HG02973 (cell line): ENCODE measurements around the gene ASTN2.
"Not testable (repeated sequence)": the region's sequence is repeated elsewhere in the genome, so short reads cannot be mapped to it uniquely, and the experiment has no call there.

Experiments used
- ATAC-seq: cut with Tn5 transposase; IDR thresholded peaks from one replicate; pipeline ENCODE4 v1.9.1; 2021; ENCODE audit warnings: moderate library complexity; ENCODE audit not compliant: unreplicated experiment

ASTN2 gene

DNA sequence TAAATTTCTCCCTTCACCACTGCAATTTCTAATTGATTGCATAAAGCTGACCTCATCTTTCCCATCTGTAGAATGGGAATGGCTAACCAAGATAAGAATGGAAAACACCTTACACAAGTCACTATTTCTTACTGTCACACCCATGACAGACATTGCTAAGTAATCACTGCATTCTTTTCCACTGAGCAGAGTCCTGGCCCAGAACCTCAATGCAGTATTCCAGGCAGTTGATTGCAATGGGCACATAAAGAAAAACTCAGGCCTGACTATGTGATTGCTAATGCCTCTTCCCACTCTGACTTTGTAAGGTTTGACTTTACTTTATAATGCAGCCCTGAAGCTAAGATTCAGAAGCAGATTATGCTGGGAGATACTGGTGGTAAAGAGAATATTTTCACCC, 698.4 kb downstream of the ASTN2 start:
- ATAC-seq: no peak

GRCh38 chr9:116715751-116716150, 699.1 kb downstream of the ASTN2 start:
- ATAC-seq: no peak

- no peak for ATAC-seq
Measured at GRCh38 chr9:116713271-116713670, 701.6 kb downstream of the ASTN2 start.

- no peak for ATAC-seq
Measured at GRCh38 chr9:116712781-116713180, 702.1 kb downstream of the ASTN2 start.

DNA sequence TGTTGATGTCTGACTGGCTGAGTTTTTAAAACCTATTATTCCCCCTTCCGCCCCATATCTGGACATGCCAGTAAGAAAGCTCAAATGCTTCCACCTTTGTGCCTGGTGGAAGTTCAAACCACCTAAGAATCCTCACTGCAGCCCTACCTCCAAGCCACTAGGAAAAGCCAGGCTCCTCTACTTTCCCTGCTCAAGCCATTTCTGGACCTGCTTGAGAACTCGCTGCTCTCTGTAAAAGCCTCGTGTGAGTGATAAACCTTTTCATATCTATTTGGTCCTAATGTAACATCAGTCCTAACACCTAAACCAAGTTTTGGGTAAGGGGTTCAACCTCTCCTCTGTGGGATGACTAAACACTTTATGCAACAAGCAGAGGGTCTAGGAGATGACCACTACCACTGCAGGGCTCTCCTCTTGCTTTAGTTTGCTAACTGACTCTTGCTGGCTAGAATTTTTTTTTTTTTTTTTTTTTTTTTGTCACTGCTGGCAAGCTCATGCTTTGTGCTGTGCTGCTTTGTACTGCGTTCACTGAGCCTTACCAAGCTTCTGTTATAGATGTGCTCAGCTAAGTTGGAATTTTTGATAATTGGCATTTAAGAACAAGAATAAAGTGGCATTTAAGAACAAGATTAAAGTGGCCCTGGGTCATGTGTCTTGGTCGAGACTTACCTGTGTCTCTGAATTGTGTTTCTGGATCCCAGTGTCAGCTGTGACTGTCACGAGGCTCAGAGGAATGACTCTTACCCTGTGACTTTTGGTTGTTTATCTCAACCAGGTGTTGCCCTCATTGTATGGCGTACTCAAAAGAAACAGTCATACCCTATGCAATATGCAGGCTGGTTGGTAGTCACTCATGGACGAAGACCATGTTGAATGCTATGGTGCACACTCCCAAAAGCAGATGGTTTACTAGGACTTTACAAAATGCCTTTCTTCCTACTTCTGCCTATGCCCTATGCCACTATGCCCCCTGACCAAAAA, 708.3 kb downstream of the ASTN2 start:
- ATAC-seq: no peak

DNA sequence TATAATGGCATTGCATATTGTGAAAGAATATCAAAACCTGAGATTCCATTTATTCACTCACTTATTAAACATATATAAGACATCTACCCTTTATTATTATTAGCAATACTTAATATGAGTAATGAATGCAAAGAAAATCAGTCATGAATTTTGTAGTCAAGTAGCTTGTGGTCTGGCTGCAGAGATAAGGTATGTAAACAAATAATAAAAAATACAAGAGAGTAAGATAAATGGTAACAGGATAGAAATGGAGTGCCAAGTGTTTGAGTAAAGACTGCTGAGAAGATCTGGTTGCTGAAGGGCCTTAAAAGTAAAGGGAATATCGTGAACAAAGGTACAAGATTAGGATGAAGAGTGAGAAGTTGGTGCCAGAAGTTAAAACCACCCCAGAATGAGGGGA, 709.3 kb downstream of the ASTN2 start:
- ATAC-seq: no peak

- no peak for ATAC-seq
Measured at GRCh38 chr9:116704470-116704869, 710.4 kb downstream of the ASTN2 start.

DNA sequence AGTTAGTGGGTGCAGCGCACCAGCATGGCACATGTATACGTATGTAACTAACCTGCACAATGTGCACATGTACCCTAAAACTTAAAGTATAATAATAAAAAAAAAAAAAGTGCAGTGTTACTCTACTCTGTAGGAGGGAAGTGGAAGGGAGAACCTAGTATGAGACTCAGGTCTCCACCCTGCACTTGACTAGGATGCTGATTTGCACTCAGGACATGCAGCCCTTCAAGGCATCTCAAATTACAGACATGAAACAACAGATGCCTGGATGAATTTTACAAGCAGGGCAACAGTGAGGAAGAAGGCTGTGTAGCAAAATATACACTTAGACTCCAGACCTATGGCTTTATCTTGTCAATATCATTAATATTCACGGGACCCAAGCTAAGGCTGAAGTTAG, 711.2 kb downstream of the ASTN2 start:
- no peak for ATAC-seq

DNA sequence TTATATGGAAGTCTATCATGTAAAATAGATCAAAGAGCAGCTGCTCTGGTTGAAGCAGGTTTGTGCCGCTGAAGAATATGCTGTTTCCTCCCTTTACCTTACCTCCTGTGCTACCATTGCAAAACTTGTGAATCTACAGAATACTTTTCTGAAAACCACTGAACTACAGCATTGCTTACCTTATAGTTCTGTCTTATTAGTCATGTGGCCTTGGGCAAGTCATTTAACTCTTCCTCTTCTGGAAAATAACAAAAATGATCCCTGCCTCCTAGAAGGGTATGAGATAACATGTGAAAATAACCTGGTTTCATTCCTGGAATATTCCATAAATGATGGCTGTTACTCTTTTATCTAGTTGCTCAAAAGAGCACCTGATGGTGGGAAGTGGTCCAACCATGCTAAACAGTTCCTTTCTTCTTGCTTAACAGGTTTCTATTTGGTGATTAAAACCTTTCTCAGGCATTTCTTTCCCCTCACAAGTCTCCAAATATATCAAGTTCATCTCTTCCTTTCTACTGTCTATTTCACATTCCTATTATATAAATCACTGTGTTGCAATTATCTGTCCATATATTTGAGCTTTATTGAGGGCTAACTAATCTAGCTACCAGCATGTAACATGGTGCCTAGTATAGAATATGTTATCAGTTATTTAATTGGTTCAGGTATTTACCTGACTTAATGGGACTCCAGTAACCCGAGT, 712.8 kb downstream of the ASTN2 start:
- no peak for ATAC-seq

DNA sequence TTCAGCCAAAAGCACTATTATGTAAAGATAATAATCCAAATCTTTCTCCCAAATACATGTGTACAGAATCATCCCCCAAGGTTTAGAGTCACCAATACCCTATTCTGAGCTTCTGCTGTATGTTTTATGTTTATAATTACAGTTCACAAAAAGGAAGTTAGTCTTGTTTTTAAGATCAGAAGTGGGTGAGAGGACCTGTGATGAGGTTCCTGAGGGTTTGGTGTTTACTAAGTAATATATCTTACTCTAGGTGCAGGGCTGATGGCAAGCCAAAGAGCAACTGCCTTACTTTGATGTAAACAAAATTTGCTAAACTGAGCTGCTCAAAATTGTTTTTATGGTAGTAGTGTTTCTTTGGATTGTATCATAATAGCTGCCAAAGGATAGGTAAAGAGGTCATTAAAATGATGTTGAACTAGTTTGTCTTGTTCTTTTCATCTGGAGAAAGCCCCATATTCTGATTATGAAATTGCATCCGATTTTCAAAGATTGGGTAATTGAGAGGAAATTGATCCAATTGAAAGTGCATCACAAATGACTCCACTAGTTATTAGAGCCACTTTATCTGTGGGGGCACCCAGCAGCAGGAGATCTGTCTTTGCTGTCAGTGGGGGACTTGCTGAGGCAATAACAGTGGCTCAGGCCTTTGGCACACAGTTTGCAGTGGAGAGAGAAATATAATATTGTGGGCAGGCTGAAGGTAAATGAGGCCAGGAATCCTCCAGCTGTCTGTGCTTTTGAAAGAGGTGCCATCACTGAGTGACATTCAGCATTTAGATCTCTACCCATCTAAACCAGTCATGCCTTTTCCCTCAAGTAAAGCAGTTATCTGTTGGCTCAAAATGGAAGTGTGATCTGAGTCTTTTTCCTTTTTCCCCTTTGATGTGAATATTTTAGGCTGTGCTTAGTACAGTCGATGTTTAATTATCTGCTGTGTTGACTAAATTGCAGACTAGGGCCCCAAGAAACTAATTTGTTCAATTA, 713.7 kb downstream of the ASTN2 start:
- ATAC-seq: no peak

GRCh38 chr9:116700279-116700678, 714.6 kb downstream of the ASTN2 start:
- no peak for ATAC-seq

DNA sequence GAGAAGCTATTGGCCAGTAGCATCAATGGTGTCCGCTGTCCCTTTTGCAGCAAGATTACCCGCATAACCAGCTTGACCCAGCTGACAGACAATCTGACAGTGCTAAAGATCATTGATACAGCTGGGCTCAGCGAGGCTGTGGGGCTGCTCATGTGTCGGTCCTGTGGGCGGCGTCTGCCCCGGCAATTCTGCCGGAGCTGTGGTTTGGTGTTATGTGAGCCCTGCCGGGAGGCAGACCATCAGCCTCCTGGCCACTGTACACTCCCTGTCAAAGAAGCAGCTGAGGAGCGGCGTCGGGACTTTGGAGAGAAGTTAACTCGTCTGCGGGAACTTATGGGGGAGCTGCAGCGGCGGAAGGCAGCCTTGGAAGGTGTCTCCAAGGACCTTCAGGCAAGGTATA, 717.0 kb downstream of the ASTN2 start:
- ATAC-seq: no peak

GRCh38 chr9:116697362-116697761, 717.5 kb downstream of the ASTN2 start:
- ATAC-seq: no peak

DNA sequence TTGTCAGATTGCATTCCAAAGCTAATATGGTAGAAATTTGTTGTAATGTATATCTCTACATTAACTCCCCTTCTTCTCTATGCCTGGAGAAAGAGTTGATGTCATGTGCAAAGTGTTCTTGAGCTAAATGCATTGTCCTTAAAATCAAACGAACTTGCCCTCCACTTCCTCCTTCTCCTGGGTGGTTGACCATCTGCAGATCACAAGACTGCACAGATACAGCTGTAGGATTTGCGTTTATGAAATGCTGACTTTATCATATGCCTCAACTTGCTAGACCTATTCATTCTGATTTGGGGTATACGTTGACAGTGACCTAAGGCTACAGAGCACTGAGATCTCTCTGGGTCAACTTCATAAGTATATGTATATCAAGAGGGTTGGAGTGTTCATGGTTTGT, 719.4 kb downstream of the ASTN2 start:
- no peak for ATAC-seq

DNA sequence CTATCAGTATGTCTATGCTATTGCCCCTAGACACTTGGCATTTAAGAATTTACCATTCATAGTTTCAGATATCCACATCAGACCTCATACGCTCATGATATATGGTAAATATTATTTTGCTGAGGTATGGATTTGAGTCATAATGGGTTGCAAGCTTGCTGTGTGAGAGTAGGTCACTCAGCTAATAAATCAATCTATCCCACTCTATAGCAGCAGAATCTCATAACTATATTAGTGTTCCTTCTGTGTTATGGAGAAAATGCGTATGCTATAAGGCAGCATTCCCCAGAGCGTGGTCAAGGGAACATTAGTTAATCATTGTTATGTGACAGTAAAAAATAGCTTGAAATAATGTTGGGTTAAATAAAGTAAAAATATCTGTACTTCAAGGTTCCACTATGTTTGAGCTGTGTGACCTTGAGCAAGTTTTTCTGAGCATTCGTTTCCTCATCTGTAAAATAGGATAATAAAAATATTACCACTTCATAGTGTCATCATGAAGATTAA, 720.0 kb downstream of the ASTN2 start:
- ATAC-seq: no peak

- ATAC-seq: no peak
Measured at GRCh38 chr9:116693233-116693731, 721.6 kb downstream of the ASTN2 start.

GRCh38 chr9:116692616-116693015, 722.2 kb downstream of the ASTN2 start:
- no peak for ATAC-seq

GRCh38 chr9:116691607-116692006, 723.2 kb downstream of the ASTN2 start:
- no peak for ATAC-seq

GRCh38 chr9:116690805-116691204, 724.1 kb downstream of the ASTN2 start:
- not testable (repeated sequence) for ATAC-seq

GRCh38 chr9:116689486-116690032, 725.3 kb downstream of the ASTN2 start:
- ATAC-seq: no peak
